Kidney capillary endothelial cell (primary cell): ENCODE measurements around the gene PLIN1.

ENCODE experiments used
- DNase-seq: peaks from one replicate; pipeline ENCODE4 v3.0.0-alpha.2; 2018; ENCODE audit warnings: low spot score

Gene PLIN1

GRCh38 chr15:89627256-89627970, 51.8 kb downstream of the PLIN1 start:
- no peak for DNase-seq

GRCh38 chr15:89625716-89626115, 53.5 kb downstream of the PLIN1 start:
- no peak for DNase-seq

- DNase-seq = no peak
These were observed 56.0 kb downstream of the PLIN1 start for GRCh38 chr15:89623165-89623564.

GRCh38 chr15:89621547-89621946, 57.6 kb downstream of the PLIN1 start:
- no peak for DNase-seq

GRCh38 chr15:89616228-89616627, 62.9 kb downstream of the PLIN1 start:
- DNase-seq = no peak

GRCh38 chr15:89615135-89615534, 64.0 kb downstream of the PLIN1 start:
- no peak for DNase-seq
